ENCODE measurements around the gene PCDHGB3. TPM values are rescaled to one million over a fixed set of nuclear protein-coding genes. Genes with fewer than 3 reads are reported as not detected.
"Not testable (repeated sequence)": the region's sequence is repeated elsewhere in the genome, so short reads cannot be mapped to it uniquely, and the experiment has no call there.

The PCDHGB3 gene
- total RNA-seq (2014; rRNA removed; shearing (Covaris generic)) = 0.52 and 1.1 TPM in 2 replicates
- polyA plus RNA-seq (2014; cell fraction: nucleus; rRNA removed) = 1.6 and 2.1 TPM in 2 replicates

DNA sequence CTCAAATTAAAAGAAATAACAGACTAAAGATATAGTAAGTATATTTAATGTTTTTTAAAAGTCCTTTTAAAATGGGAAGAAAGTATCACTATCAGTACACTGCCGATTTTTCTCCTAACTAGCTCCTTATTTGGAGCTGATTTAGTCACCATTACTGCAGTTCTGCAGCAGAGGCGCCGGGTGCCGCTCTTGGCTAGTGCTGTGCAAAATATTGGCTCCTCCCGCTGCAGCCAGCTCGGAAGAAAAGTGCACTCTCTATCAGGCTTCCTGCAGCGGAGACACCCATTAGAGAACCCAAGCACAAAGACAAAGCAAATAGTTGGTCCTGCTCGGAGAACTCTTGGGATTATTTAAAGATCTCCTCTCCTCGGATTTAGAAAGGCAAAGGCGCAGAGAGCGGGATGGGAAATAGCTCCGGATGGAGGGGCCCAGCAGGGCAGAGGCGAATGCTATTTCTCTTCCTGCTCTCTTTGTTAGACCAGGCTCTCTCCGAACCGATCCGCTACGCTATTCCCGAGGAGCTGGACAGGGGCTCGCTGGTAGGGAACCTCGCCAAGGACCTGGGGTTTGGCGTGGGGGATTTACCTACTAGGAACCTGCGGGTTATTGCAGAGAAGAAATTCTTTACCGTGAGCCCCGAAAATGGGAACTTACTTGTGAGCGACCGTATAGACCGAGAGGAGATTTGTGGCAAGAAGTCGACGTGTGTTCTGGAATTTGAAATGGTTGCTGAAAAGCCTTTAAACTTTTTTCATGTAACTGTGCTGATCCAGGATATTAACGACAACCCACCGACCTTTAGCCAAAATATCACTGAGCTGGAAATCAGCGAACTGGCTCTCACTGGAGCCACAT is at the start of gene PCDHGB3:
Gene PCDHGB3, plus strand, starts transcription at position 249 of the 855 bp plus-strand sequence. Its CDS starts 153 bp downstream, at position 402.
- DNase-seq (ENCODE audit: extremely low read depth, low read depth) = no peak

DNA sequence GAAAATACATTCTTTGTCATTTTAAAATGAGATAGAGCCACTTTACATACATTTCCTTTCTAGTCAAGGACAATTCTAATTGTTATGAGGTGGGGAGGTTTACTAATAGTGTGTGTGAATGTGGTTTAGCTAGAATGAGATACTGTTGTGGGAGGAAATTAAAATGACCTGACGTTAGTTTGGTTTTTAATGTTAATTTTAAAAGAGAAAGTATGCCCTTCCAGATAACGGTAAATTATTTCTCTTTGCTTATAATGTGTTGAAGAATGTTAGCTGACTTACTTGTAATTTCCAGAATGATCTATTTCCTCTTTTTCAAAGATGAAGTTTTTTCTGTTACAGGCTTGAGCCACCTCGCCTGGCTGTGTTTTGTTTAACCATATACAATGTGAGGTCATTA is 47.8 kb upstream of the PCDHGB3 start:
- DNase-seq (ENCODE audit: extremely low read depth, low read depth) = no peak

DNA sequence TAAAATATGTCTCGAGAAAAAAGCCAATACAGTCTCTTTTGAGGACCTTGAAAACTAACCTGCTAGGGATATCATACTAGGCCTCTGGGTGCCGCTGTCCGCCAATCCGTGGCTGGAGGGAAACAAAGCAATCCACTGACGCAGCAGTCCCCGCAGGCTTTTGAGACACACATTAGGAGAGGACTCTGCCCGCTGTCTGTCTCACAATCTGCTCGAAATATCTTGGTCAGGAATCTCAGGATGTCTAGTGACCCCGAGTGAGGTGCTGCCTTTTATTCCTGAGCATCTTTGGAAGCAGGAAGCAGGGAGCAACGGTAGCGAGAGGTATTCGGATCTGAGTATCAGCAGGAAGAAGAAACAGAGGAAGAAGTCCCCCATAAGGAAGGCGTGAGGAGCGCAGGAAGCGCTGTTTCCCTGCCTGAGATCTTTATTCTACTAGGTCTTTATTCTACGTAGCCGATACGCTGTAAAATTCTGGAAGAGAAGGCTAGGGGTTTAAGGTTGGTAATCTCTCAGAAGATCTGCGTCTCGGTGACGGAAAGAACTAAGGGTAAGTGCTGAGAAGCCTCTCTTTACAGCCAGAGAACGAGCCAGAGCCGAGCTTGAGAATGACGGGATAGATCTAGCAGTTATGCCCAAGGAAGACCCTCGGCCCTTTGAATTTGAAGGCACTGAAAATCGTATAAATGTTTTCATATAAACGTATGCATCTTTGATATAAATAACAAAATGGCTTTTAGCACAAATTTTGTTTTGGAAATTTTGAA is 43.8 kb upstream of the PCDHGB3 start:
- peak; percentile 80 for DNase-seq (ENCODE audit: extremely low read depth, low read depth)

DNA sequence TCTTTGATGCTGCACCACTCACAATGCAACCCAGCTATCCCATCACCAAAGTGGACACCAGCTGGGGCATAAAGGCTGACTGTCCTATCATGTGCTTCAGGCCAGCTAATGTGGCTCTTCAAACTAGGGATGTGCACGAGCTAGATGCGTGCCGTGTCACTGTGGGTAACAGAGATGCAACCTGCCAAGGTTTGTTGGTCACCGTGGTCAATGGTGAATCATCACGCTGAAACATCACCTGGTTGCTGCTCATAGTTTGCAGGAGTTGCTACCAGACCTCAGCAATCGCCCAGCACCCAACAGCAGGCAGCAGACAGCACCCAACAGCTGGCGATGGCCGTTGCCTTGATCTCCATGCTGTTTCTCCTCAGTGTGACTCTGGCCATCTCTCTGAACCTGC is 41.8 kb upstream of the PCDHGB3 start:
- no peak for DNase-seq (ENCODE audit: extremely low read depth, low read depth)

DNA sequence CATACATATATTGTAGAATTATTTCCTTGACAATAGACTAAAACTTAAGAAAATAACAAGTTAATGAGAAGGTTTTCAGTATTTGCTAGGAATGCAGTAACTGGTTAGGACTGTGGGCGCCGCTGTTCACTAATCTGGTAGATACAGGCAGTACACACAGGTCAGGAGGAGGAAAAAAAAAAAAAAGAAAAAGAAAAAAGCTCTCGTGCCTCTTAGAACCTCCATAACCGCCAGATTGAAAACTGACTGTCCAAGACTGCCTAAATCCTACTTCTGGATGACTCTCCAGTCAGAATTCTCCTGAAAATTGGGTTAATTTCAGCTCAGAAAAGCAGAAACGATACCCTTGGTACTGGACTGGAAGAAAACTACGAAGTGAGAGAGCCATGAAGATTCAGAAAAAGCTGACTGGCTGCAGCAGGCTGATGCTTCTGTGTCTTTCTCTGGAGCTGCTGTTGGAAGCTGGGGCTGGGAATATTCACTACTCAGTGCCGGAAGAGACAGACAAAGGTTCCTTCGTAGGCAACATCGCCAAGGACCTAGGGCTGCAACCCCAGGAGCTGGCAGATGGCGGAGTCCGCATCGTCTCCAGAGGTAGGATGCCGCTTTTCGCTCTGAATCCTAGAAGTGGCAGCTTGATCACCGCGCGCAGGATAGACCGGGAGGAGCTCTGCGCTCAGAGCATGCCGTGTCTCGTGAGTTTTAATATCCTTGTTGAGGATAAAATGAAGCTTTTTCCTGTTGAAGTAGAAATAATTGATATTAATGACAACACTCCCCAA is 39.6 kb upstream of the PCDHGB3 start, which contains the start of gene PCDHGA1:
Gene PCDHGA1, plus strand, starts transcription at position 216 of the 782 bp plus-strand sequence.
- peak; percentile 46 for DNase-seq (ENCODE audit: extremely low read depth, low read depth)

DNA sequence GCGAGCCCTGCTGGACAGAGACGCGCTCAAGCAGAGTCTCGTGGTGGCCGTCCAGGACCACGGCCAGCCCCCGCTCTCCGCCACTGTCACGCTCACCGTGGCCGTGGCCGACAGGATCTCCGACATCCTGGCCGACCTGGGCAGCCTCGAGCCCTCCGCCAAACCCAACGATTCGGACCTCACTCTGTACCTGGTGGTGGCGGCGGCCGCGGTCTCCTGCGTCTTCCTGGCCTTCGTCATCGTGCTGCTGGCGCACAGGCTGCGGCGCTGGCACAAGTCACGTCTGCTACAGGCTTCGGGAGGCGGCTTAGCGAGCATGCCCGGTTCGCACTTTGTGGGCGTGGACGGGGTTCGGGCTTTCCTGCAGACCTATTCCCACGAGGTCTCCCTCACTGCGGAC is 37.5 kb upstream of the PCDHGB3 start:
- not testable (repeated sequence) for DNase-seq (ENCODE audit: extremely low read depth, low read depth)

DNA sequence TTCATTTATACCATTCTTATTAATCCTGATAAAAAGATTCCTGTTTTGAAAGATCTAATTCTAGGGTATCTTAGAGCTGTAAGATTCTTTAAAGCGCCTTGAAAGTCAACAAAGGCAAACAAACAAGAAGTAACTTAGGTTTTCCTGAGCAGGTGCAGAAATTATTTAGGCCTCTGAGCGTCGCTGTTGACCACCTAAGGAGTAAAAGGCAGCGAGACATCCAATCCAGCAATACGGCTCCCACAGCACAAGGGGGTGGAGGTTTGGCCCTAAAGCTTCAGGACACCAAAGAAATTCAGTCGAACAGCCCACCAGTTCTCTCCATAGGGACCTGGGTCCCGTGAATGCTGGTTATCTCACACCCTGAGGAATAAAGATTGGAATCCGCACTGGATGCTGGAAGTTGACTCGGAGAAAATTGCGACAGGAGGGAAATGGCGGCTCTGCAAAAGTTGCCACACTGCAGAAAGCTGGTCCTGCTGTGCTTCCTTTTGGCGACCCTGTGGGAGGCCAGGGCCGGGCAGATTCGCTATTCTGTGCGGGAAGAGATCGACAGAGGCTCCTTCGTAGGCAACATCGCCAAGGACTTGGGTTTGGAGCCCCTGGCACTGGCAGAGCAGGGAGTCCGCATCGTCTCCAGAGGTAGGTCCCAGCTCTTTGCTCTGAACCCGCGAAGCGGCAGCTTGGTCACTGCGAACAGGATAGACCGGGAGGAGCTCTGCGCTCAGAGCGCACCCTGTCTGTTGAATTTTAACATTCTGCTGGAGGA is 31.3 kb upstream of the PCDHGB3 start, which contains the start of gene PCDHGA2:
Gene PCDHGA2, plus strand, starts transcription at position 223 of the 769 bp plus-strand sequence.
- no peak for DNase-seq (ENCODE audit: extremely low read depth, low read depth)

DNA sequence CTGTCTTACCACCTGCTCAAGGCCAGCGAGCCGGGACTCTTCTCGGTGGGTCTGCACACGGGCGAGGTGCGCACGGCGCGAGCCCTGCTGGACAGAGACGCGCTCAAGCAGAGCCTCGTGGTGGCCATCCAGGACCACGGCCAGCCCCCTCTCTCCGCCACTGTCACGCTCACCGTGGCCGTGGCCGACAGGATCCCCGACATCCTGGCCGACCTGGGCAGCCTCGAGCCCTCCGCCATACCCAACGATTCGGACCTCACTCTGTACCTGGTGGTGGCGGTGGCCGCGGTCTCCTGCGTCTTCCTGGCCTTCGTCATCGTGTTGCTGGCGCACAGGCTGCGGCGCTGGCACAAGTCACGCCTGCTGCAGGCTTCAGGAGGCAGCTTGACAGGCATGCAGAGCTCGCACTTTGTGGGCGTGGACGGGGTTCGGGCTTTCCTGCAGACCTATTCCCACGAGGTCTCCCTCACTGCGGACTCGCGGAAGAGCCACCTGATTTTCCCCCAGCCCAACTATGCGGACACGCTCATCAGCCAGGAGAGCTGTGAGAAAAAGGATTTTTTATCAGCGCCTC is 29.2 kb upstream of the PCDHGB3 start:
- not testable (repeated sequence) for DNase-seq (ENCODE audit: extremely low read depth, low read depth)

DNA sequence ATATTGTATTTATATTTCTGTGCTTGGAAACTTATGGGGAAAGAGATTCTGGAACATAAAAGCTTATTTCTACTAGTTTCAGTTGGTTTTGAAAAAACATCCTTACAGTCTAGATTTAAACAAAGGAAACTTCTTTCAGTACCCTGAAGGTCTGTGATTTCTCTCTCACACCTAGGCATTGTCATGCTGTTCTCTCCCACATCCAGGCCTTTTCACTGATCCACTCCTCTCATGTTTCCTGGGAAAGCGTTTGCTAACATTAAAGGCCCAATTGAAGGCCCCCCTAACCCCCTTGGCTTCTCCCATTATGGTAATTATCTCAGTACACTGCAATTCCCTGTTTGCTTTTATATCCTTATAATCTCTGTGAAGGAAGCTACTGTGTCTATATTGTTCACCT is 27.3 kb upstream of the PCDHGB3 start:
- no peak for DNase-seq (ENCODE audit: extremely low read depth, low read depth)

DNA sequence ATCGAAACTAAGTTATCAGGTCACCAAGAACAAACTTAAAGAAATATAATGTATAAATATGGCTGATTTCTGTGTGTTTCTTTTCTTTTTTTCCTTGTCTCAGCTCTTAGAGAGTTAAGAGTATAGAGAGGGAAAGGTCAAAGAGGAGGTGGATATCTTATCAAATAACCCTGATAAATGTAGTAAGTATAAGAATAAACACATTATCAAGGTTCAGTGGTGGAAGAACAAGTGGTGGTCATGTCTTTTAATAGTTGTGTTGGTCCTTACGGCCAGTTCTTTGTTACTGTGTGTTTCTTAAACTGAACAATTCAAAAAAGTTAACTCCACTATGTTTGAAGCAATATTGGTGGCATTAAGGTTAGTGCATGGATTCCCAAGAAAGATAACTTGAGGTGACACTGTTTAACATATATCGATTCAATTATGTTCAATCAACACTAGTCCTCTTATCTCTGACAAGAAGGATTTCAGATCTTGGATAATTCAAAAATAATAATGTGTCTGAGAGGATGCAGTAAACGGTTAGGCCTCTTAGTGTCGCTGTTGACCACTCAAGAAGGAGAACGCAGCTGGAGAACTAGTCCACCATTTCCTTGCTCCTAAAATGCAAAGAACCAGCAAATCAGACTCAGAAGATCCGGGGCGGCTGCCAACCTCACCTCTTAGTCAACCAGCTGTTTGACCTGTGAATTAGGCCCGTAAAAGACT is 26.6 kb upstream of the PCDHGB3 start, which contains the start of gene PCDHGA3:
Gene PCDHGA3, plus strand, starts transcription at position 588 of the 711 bp plus-strand sequence. CDS start 205 bp downstream, outside the sequence.
- DNase-seq (ENCODE audit: extremely low read depth, low read depth) = no peak

DNA sequence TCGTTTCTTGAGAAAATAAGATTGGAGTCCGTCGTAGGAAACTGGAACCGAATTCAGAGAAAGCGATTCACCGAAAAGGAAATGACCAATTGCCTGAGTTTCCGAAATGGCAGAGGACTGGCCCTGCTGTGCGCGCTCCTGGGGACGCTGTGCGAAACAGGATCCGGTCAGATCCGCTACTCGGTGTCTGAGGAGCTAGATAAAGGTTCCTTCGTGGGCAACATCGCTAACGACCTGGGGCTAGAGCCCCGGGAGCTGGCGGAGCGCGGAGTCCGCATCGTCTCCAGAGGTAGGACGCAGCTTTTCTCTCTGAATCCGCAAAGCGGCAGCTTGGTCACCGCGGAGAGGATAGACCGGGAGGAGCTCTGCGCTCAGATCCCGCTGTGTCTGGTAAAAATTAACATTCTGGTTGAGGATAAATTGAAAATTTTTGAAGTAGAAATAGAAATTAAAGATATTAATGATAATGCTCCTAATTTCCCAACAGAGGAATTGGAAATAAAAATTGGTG is 26.0 kb upstream of the PCDHGB3 start:
- DNase-seq (ENCODE audit: extremely low read depth, low read depth) = no peak

DNA sequence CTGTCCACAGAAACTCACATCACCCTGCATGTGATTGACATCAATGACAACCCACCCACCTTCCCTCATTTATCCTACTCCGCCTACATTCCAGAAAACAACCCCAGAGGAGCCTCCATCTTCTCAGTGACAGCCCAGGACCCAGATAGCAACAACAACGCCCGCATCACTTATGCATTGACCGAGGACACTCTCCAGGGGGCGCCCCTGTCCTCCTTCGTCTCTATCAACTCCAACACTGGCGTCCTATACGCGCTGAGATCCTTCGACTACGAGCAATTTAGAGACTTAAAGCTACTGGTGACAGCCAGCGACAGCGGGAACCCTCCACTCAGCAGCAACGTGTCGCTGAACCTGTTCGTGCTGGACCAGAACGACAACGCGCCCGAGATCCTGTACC is 24.7 kb upstream of the PCDHGB3 start:
- DNase-seq (ENCODE audit: extremely low read depth, low read depth) = no peak

DNA sequence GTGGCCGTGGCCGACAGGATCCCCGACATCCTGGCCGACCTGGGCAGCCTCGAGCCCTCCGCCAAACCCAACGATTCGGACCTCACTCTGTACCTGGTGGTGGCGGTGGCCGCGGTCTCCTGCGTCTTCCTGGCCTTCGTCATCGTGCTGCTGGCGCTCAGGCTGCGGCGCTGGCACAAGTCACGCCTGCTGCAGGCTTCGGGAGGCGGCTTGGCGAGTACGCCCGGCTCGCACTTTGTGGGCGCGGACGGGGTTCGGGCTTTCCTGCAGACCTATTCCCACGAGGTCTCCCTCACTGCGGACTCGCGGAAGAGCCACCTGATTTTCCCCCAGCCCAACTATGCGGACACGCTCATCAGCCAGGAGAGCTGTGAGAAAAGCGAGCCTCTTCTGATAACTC is 24.0 kb upstream of the PCDHGB3 start:
- not testable (repeated sequence) for DNase-seq (ENCODE audit: extremely low read depth, low read depth)

DNA sequence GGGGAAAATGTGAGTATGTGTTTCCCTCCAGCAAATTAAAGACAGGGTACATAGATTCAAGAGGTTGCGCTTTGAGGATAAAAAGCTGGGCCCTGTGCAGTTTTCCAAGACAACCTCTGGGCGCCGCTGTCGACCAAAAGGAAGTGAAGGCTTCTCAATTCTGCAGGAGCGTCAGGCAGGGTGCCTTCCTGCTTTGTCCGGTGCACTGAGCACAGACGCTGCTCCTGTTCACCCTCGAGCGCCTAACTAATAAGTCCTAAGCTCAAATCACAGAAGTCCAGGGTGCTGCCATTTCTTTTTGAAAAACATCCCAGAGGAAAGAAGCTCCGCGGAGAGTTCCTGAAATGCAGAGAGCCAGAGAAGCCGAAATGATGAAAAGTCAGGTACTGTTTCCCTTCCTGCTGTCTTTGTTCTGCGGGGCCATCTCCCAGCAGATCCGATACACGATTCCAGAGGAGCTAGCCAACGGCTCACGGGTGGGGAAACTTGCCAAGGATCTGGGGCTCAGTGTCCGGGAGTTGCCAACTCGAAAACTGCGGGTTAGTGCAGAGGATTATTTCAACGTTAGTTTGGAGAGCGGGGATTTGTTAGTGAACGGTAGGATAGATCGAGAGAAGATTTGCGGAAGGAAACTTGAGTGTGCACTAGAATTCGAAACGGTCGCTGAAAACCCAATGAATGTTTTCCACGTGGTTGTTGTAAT is 20.0 kb upstream of the PCDHGB3 start, which contains the start of gene PCDHGB1:
Gene PCDHGB1, plus strand, starts transcription at position 183 of the 703 bp plus-strand sequence. Its CDS starts 162 bp downstream, at position 345.
- DNase-seq (ENCODE audit: extremely low read depth, low read depth) = peak; percentile 66

DNA sequence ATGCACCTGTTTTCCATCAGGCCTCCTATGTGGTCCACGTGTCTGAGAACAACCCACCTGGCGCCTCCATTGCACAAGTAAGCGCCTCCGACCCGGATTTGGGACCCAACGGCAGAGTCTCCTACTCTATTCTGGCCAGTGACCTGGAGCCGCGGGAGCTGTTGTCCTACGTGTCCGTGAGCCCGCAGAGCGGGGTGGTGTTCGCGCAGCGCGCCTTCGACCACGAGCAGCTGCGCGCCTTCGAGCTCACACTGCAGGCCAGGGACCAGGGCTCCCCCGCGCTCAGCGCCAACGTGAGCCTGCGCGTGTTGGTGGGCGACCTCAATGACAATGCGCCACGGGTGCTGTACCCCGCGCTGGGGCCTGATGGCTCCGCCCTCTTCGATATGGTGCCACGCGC is 18.5 kb upstream of the PCDHGB3 start:
- no peak for DNase-seq (ENCODE audit: extremely low read depth, low read depth)

DNA sequence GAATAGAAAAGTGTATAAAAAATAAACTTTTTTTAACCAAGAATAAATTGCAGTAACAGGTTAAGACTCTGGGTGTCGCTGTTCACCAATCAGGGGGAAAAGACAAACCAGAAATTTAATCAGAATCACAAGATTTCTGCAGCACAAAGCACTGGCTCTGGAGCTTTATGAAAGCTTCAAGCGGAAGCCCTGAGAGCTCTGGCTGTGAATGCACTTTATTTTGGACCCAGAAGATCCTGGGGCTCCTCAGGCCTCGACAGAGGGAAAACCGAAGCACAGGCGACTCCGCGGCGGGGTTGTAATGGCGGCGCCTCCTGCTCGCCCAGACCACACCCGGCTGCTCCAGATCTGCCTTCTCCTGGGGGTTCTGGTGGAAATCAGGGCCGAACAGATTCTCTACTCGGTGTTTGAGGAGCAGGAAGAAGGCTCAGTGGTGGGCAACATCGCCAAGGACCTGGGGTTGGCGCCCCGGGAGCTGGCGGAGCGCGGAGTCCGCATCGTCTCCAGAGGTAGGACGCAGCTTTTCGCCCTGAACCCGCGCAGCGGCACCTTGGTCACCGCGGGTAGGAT is 15.1 kb upstream of the PCDHGB3 start, which contains the start of gene PCDHGA4:
Gene PCDHGA4, plus strand, starts transcription at position 122 of the 570 bp plus-strand sequence. Its CDS starts 87 bp downstream, at position 209.
- no peak for DNase-seq (ENCODE audit: extremely low read depth, low read depth)

DNA sequence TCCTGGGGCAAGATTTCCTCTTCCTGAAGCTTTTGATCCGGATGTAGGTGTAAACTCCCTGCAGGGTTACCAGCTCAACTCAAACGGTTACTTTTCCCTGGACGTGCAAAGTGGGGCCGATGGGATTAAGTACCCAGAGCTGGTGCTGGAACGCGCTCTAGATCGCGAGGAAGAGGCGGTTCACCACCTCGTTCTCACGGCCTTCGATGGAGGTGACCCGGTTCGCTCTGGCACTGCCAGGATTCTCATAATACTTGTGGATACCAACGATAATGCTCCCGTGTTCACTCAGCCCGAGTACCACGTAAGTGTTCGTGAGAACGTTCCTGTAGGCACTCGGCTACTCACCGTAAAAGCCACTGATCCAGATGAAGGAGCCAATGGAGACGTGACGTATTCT is 14.4 kb upstream of the PCDHGB3 start:
- DNase-seq (ENCODE audit: extremely low read depth, low read depth) = no peak
